K562 (cell line): Measurements from ENCODE around the gene CPSF4L. TPM values are rescaled to one million over a fixed set of nuclear protein-coding genes. Genes with fewer than 3 reads are reported as not detected.

Experiments used
- CBX2 ChIP-seq: fragments of 200-600 bp; sonication (generic); IDR thresholded peaks from one replicate; pipeline ENCODE4 v1.6.1; 2012; ENCODE audit warnings: mild to moderate bottlenecking, low read length, inconsistent platforms; ENCODE audit not compliant: insufficient read depth, poor library complexity, severe bottlenecking
- CREBBP ChIP-seq: IDR thresholded peaks from one replicate; pipeline ENCODE4 v1.6.1; 2012; ENCODE audit warnings: low read depth, mild to moderate bottlenecking, control low read depth, inconsistent platforms, low read length
- PCBP2 ChIP-seq: fragments of 200-400 bp; formaldehyde crosslinking; IDR thresholded peaks from 2 replicates; pipeline ENCODE4 v1.6.1; 2018; ENCODE audit warnings: low read length, low read depth, mild to moderate bottlenecking, moderate library complexity; ENCODE audit not compliant: poor library complexity, severe bottlenecking
- TCFL5 ChIP-seq: fragments of 250-450 bp; sonication (Bioruptor Pico); conservative IDR thresholded peaks from 2 replicates; pipeline ENCODE4 v1.6.1; 2021; ENCODE audit warnings: mild to moderate bottlenecking, moderate library complexity, matching md5 sums
- YBX1 ChIP-seq: fragments of 450-650 bp; IDR thresholded peaks from 2 replicates; pipeline ENCODE4 v1.7.1; 2016; ENCODE audit warnings: mild to moderate bottlenecking
- ZBTB11 ChIP-seq, 3 experiments: fragments of 200-800 bp in 1 of 3; fragments of 250-450 bp in 1 of 3; fragments of 450-650 bp in 1 of 3; sonication (Bioruptor Pico) in 1 of 3; sonication (Bioruptor generic) in 1 of 3; formaldehyde crosslinking in 1 of 3; IDR thresholded peaks; 2 replicates each; pipeline versions ENCODE4 v1.6.1 to v1.8.0; 2016 to 2022; ENCODE audit warnings: mild to moderate bottlenecking in 2 of 3, missing genetic modification characterization in 2 of 3, missing compliant biosample characterization in 1 of 3, moderate library complexity in 1 of 3
- polyA plus RNA-seq, 8 experiments: library from polyadenylated mRNA; depleted of rRNA in 4 of 8; stranded (reverse) in 5 of 8; unstranded in 3 of 8; fragments of >200 nt; fragmentation: Nextera tagmentation in 2 of 8; fragmentation: Illumina TruSeq in 1 of 8; extraction: Ambion mirVana in 2 of 8; extraction: Trizol in 1 of 8; gene quantifications; 2 replicates each; pipeline versions ENCODE4 v1.2.1 to v1.2.3, GENCODE V29; 2011 to 2014; ENCODE audit warnings: inconsistent platforms in 1 of 8, missing spikeins in 1 of 8
- total RNA-seq, 7 experiments: library from RNA; depleted of rRNA in 6 of 7; stranded (reverse); fragments of >200 nt in 6 of 7; fragmentation: Illumina TruSeq in 2 of 7; extraction: Trizol in 2 of 7; gene quantifications; 2 replicates each; pipeline versions ENCODE4 v1.2.1 to v1.2.3, GENCODE V29; 2011 to 2021; ENCODE audit warnings: low replicate concordance in 1 of 7
- TF ChIP-seq, protein P1 (sequence below), 2 experiments: fragments of 450-650 bp in 1 of 2; IDR thresholded peaks; 2 replicates each; pipeline ENCODE4 v1.6.1; 2011 to 2017; ENCODE audit warnings: low read depth in 2 of 2, antibody characterized with exemption in 1 of 2, borderline replicate concordance in 1 of 2, low read length in 1 of 2, mild to moderate bottlenecking in 1 of 2, mixed read lengths in 1 of 2; ENCODE audit not compliant: control insufficient read depth in 1 of 2
- TF ChIP-seq, protein P2 (sequence below): IDR thresholded peaks from 3 replicates; pipeline ENCODE4 v1.6.1; 2011; ENCODE audit warnings: borderline replicate concordance, mild to moderate bottlenecking; ENCODE audit not compliant: insufficient read length, insufficient read depth

Gene CPSF4L
- total and polyA plus RNA-seq, 9 of the 15 experiments (the other 6 are each of a cell fraction or from before 2014, with no cell fraction given) = not detected

DNA sequence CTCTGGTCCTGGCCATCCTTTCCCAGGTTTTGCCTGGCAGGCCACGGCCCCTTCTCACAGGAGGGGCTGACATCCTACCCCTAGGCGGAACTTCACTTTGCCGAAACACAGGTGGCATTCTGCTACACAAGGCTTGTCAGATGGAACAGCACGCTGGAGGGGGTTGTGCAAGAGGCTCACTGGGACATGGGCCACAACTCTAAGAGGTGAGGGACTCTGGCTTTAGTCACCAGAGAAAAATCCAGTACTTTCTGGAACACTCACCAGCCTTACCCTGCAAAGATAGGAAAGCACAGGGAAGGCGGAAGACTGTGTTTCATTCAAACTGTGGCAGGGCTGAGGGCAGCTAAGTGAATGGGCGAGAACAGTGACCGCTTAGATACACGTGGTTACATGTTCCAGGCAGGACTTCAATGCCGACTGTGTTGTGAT, 31.8 kb upstream of the CPSF4L start (continued):
- TF ChIP-seq, protein P1, sequence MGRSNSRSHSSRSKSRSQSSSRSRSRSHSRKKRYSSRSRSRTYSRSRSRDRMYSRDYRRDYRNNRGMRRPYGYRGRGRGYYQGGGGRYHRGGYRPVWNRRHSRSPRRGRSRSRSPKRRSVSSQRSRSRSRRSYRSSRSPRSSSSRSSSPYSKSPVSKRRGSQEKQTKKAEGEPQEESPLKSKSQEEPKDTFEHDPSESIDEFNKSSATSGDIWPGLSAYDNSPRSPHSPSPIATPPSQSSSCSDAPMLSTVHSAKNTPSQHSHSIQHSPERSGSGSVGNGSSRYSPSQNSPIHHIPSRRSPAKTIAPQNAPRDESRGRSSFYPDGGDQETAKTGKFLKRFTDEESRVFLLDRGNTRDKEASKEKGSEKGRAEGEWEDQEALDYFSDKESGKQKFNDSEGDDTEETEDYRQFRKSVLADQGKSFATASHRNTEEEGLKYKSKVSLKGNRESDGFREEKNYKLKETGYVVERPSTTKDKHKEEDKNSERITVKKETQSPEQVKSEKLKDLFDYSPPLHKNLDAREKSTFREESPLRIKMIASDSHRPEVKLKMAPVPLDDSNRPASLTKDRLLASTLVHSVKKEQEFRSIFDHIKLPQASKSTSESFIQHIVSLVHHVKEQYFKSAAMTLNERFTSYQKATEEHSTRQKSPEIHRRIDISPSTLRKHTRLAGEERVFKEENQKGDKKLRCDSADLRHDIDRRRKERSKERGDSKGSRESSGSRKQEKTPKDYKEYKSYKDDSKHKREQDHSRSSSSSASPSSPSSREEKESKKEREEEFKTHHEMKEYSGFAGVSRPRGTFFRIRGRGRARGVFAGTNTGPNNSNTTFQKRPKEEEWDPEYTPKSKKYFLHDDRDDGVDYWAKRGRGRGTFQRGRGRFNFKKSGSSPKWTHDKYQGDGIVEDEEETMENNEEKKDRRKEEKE (IDR thresholded peaks at IDR 0.05; ENCODE audit: borderline replicate concordance in 1 of 2, control insufficient read depth in 1 of 2, low read depth in 2 of 2, low read length in 1 of 2) = no peak
- TF ChIP-seq, protein P2, sequence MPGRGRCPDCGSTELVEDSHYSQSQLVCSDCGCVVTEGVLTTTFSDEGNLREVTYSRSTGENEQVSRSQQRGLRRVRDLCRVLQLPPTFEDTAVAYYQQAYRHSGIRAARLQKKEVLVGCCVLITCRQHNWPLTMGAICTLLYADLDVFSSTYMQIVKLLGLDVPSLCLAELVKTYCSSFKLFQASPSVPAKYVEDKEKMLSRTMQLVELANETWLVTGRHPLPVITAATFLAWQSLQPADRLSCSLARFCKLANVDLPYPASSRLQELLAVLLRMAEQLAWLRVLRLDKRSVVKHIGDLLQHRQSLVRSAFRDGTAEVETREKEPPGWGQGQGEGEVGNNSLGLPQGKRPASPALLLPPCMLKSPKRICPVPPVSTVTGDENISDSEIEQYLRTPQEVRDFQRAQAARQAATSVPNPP = no peak
- TF ChIP-seq YBX1 = no peak
- TF ChIP-seq PCBP2 = no peak
- no peak for TF ChIP-seq CBX2
- no peak for TF ChIP-seq ZBTB11 (CRISPR knock-in tag; IDR thresholded peaks at IDR 0.05)
- TF ChIP-seq TCFL5 (CRISPR knock-in tag) = no peak
- TF ChIP-seq CREBBP = no peak
